Measurements from ENCODE around the gene TBCK.

- TF ChIP-seq GATA2 (IDR thresholded peaks at IDR 0.05; ENCODE audit: low read depth, low read length) = no peak
- TF ChIP-seq GATA3 (IDR thresholded peaks at IDR 0.05; ENCODE audit: low read depth, low read length) = no peak
Measured at GRCh38 chr4:106268786-106269185, 47.2 kb downstream of the TBCK start.

All from SH-SY5Y (cell line).